ENCODE results near the gene GJC1.

DNA sequence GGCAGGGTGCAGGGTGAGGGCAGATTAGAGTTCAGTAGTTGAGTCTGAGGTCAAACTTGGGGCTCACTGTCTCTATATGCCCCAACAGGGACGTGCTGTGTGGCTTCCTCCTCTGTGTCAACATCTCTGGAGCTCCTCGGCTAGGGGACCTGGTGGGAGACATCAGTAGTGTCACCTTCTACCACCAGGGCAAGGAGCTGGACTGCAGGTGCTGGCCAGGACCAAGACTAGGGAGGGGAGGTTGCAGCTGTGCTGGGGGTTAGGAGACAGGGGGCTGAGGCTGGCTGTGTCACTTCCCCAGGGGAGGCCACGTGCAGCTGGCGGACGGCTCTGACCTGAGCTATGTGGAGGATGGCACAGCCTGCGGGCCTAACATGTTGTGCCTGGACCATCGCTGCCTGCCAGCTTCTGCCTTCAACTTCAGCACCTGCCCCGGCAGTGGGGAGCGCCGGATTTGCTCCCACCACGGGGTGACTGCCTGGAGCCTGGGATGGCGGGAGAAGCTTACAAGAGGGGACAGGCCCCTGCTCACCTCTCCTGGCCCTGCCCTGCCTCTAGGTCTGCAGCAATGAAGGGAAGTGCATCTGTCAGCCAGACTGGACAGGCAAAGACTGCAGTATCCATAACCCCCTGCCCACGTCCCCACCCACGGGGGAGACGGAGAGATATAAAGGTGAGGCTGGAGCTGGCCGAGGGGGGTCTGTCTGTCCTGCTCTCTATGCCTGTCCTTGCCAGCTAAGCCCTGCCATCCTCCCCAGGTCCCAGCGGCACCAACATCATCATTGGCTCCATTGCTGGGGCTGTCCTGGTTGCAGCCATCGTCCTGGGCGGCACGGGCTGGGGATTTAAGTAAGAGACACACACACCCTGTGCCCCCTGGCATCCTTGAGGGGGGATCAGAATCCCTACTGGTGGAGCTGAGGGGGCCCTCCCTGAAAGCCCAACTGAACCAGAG, 52.4 kb downstream of the GJC1 start:
- TF ChIP-seq CTCF (IDR thresholded peaks at IDR 0.05; ENCODE audit: extremely low read depth in 1 of 2, insufficient read depth in 1 of 2, low read depth in 1 of 2, low read length in 2 of 2) (no peak), POLR2A (IDR thresholded peaks at IDR 0.05; ENCODE audit: low read depth, low read length) (no peak), POLR2AphosphoS5 (IDR thresholded peaks at IDR 0.05; ENCODE audit: insufficient read depth, low read depth, low read length) (no peak)
- TF ChIP-seq, protein P1, sequence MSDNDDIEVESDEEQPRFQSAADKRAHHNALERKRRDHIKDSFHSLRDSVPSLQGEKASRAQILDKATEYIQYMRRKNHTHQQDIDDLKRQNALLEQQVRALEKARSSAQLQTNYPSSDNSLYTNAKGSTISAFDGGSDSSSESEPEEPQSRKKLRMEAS (IDR thresholded peaks at IDR 0.05; ENCODE audit: insufficient read depth, insufficient read length): no peak
